Measurements from ENCODE around the gene ZNF76.

- TF ChIP-seq CTCF (IDR thresholded peaks at IDR 0.05; ENCODE audit: low read depth, low read length), result no peak
- no peak for TF ChIP-seq EZH2phosphoT487 (IDR thresholded peaks at IDR 0.05; ENCODE audit: low read depth)
Observed at GRCh38 chr6:35230950-35231349, 28.6 kb upstream of the ZNF76 start.

Data from OCI-LY3 (cell line).